GM21825 (cell line): Measurements from ENCODE around the gene GPN2.

Experiments used
- ATAC-seq: cut with Tn5 transposase; IDR thresholded peaks from one replicate; pipeline ENCODE4 v1.9.1; 2021; ENCODE audit warnings: mild to moderate bottlenecking, moderate library complexity; ENCODE audit not compliant: unreplicated experiment

Gene GPN2

DNA sequence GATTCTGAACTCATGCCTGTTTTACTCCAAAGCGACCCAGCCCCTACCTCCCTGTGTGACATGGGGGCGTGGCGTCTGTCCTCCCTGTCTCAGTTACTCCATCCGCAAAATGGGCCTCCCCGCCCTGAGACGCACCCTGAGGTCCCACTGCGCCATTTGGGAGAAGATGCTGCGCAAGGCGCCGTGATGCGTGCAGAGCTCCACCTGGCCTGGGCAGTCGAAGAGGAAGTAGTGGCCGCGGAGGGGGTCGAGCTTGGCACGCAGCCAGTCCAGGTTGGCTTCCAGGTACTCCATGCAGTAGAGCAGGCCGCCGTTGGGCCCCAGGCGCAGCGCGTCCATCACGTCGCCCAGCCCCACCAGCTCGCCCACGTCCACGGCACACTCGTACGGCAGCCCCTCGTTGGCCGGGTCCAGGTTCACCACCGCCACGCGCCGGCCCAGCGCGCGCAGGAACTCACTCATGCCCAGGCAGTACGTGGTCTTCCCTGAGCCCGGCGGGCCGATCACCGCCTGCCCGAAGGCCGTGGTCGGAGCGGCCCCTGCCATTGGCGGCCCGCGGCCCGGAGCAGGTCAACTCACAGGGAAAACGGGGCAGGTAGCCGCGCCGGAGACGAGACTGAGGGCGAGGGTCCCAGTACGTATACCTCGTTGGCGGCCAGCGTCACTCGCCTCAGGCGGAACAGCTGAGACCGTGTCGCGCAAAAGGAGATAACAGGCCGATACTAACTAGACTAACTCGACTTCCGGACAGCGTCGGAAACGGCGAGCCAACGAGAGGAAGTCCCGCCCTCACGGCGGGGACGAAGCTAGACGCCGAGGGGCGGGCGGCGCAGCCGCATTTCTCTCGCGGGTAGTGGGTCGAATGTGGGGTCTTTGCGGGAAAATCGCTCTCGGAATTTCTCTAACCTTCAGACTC lies at the start of gene GPN2:
TSS of gene GPN2 (minus strand) at position 733 of the 916 bp plus-strand sequence. CDS start at position 546, 187 bp downstream.
- peak; percentile 83 for ATAC-seq

DNA sequence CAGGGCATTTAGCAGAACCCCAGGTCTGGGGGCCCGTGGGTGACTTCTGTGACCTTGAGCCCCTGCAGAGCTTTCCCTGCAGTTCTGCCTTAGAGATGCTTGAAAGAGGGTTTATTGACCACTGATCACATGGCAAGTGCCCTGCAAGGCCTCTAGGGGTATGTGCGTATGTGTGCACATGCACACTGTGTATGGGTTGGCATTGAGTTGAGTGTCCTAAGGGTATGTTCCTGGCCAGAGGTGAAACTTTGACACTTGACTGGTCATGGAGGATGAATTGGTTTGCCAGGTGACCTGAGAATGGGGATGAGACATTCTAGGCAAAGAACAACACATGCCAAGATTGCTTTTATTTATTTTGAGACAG lies 48.6 kb upstream of the GPN2 start:
- ATAC-seq, result no peak

DNA sequence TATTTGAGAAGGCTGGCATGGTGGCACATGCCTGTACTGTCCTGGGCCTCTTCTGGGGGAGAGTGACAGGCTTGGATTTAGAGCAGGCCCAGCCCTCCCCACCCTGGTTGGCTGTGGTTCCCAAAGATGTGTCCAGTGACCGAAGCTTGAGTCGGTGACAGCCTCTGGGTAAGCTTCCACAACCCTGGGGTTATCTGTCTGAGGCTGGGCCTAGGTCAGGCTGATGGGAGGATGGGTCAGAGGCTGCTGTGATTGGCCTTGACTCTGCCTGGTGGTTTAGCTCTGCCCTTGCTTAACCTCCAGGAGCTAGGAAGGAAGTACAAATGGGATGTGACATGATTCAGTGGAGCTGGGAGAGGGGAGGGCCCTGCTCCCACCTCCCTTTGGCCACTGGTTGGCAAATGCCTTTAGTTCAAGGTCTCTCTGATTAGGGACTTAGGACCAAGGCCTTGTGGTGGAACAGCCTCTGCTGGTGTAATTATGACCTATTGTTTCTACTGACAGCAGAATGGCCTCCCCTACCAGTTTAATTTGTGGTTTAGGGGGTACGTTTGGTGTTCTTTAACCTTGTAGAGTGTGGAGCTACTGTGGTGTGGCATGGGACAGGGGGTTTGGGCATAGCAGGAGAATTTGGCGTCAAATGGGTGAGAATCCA lies 48.0 kb upstream of the GPN2 start:
- ATAC-seq, result no peak

DNA sequence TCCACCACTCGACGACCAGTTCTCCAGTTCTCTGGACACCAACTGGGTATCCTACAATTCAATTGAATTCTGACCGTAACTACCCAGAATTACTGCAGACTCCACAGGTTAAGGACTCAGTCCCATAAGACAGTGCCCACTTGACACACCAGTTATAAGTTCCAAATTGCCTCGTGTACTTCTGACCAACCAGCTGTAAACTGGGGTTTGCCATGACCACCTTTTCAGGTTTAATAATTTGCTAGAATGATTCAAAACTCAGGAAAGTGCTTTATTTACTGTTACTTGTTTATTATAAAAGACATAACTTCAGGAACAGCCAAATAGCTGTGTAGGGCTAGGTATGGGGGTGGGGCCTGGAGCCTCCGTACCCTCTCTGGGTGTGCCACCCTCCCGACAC lies 46.7 kb upstream of the GPN2 start:
- ATAC-seq, result no peak

DNA sequence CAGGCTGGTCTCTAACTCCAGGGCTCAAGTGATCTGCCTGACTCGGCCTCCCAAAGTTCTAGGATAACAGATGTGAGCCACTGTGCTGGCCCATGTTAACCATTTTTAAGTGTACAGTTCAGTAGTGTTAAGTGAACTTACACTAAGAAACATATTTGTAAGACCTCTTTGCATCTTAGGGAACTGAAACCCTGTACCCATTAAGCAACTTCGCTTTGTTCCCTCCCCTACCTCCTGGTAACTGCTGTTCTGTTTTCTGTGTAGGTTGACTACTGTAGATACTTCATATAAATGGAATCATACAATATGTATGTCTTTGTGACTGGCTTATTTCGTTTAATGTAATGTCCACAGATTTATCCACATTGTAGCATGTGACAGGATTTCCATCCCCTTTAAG lies 42.4 kb upstream of the GPN2 start:
- ATAC-seq, result no peak

DNA sequence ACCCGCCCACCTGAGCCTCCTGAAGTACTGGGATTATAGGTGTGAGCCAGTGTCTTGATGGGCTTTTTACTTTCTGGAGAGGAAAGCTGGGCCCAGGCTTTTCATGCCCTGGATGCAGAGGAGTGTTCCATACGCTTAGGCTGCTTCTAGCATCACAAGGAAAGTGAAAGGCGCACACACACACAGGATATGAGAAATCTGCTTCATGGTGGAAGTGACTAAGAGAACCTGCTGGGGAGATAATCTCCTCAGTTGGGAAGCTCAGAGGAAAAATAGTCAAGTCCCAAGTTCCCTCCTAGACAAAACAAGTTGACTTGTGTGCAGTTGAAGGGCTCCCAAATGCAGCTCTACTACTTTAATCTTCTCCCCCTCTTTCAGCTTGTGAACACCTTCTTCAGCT lies 33.6 kb upstream of the GPN2 start:
- no peak for ATAC-seq

DNA sequence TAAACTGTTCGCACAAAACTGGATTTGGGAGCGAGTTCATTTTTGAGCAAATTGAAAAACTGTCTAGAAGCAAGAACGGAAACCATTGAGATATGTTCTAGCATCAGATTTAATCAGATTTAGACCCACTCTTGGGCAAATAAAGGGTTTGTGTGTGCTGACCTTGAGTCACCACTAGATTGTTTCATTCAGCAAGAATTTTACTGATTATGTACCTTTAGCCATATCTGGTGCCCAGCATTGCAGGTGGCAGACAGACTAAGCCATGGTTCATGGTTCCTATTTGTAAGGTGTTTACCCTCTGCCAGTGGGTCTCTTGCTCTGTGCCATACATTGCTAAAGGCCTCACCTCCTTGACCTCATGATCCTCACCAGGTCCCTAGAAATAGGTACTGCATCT lies 32.8 kb upstream of the GPN2 start:
- no peak for ATAC-seq

DNA sequence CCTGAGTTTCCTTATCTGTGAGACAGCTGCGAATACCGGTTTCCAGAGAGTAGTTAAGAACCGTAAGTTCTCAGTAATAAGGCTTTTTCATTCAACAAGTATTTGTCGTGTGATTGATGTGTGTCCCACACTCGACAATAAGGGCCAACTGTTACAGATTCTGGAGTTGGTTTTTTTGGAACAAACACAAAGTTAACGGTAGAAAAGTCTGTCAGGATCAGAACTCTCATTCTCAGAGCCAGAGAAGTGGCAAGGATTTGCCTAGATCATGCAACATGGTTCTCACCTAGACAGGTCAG lies 32.3 kb upstream of the GPN2 start:
- no peak for ATAC-seq

DNA sequence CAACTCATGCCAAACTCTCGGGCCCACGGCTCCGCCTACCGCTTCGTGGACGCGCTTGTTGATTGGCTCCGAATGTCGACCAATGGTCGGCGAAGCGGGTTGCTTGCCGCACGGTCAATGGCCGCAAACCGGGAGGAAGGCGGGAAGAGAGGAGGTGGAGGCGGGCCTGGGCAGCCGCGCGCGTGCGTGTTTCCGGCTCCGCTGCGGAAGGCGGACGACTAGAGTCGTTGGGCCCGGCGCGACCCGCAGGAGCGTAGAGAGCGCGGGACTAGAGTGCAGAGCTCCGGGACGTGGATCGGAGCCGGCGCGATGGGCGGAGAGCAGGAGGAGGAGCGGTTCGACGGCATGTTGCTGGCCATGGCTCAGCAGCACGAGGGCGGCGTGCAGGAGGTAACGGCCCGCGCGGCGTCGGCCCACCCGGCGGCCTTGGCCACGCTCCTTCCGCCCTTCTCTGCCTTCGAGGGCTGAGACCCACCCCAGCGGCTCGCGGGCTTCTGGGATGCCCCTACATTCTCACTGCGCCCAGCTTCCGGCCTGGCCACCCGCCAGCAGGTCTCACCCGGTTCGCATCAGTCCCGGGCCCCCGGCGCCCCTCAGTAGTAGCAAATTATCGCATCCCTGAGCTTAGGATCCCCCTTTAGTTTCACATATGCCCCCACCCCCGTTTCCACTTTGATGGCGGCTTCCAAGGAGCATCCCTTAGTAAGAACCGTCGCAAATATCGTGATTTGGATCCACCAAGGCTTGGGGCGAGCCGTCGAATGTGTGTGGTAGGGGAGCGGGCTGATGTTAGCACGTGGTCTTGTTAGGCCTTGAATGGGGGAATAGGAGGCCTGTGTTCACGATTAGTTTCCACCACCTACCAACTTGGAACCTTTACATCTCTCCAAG lies 31.7 kb upstream of the GPN2 start, which contains the start of gene NUDC:
TSS of gene NUDC (plus strand) at position 204 of the 891 bp plus-strand sequence. CDS start at position 310, 106 bp downstream.
- ATAC-seq, result peak; percentile 94

DNA sequence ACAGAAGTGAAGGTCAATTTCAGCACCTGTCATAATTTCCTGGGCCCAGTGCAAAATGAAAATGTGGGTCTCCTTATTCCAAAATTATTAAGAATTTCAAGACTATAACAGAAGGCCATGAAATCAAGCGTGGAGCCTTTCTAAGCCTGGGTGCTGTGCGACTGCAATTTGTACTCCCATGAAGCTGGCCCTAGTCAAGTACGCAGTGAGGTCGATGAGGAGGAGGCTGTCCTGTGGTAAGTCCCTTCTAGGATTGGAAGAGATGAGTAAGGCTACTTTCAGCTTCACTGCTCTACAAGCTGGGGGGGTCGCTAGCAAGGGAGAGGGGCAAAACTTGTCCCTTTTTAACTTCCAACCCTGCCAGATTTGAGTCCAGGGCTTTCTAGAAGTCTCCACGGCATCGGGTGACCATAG lies 31.1 kb upstream of the GPN2 start:
- no peak for ATAC-seq

DNA sequence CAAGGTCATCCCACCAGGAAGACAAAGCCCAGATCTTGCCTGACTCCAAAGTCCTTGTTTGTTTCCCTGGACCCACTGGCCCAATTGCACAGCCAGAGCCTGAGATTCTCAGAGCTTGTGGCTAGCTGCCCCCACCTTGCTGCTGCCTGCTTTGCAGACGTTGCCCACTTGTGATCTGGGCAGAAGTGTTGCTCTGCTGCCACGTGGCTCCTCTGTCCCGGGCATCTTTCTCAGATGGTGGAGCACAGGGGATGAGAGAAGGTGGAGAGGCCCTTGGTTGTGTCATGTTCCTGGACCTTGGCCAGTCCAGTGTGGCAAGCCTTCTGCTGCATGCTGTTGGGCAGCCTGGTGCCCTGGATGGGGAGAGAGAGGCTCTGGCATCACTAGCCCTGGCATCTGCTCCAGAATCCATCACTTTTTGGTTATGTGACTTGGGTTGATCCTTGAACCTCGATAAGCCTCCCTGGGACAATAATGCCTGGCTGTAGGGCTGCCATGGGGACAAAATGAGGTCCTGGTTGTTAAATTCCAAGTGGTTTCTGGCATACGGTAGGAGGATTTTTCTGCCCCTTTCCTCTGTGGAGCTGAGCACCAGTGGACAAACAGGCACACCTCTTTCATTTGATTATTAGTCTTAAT lies 25.2 kb upstream of the GPN2 start:
- no peak for ATAC-seq

DNA sequence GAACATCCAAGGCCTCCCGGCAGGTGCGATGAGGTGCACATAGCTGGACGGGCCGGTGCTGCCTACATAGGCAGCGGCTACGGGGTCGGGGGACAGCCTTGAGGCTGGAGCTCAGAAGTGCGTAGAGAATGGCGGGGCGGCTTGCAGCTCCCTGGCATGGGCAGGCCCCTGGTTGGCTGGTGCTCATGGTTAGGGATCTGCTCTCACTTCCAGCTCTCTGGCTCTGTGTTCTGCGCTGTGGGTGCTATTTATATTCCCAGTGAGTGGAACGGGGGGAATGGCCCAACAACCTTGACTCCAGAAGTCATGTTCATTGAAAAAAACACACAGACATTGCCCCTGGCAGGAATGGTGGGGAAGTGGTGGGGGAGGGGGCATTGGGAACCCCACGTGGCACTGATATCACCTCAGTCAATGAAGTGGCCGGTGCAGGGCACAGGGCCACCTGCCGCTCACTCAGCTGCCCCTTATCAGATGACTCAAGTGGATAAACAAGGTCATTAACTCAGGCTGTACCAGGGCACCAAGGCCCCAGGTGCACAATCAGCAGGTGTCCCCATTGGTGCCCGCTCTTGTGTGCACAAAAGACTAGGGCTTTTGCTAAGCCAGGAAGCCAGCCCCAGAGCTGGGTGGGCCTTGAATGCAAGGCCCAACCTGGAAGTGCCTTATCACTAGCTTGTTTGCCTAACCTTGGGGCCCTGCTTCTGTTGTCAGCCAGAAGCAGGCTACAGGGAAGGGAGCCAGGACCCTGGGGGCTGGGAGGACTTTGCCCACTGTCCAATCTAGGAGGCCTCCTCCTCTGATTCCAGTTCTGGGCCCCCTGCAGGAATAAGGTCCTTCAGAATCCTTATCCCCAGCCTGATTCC lies 23.9 kb upstream of the GPN2 start, which contains the start of gene NR0B2:
TSS of gene NR0B2 (minus strand) at position 222 of the 866 bp plus-strand sequence. CDS start at position 187, 35 bp downstream.
- no peak for ATAC-seq

DNA sequence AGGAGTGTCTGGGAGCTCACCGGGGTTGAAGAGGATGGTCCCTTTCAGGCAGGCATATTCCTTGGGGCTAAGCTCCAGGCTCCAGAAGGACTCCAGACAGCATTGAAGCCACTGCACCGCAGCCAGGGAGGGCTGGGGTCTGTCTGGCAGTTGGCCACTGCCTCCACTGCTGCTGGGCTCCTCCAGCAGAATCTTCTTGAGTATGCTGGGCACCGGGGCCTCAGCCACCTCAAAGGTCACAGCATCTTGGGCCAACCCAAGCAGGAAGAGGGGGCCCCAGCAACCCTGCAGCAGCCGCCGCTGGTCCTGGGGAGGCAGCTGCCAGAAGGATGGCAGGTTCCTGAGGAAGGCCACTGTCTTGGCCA lies 23.3 kb upstream of the GPN2 start:
- no peak for ATAC-seq

DNA sequence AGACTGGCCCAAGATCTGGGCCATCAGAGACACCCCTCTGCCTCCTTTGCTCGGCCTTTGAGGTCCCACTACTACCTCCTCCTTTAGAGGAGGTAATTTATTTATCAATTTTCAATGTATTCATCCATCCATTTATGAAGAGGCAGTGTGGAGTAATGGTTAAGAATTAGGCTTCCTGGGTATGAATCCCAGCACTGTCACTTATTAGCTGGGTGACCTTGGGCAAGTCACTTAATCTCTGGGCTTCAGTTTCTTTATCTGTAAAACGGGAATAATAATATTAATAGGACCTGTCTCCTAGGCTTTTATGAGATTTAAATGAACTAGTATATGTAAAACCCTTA lies 22.0 kb upstream of the GPN2 start:
- ATAC-seq, result no peak

DNA sequence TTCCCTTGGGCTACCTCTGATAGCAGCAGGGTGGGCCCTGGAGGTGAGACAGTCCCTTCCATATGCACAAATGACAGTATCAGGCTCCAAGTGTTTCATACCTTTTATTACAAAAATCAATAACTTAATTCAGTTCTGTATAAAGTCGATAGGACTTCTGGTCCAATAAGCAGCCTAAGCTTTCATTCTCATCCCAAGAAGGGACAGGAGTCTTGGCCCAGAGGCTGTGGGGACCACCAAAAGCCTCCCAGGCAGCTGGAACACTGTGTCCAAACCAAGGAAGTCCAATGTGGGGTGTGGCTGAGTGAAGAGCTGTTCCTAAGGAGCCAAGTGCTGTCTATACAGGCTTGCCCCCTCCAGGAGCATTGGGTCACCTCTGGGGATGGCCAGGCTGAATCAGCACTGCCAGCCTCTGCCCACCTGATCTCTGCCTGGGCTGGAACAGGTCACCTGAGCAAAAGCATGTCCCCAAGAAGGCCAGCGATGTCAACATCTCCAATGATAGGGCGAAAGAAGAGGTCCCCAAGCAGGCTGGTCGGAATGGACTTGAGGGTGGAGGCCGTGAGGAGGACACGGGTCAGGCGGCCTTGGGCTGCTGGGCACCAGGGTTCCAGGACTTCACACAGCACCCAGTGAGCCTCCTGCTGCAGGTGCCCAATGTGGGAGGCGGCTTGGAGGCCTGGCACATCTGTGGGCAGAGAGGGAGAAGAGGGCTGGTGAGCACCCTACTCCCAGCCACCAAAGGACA lies 21.5 kb upstream of the GPN2 start:
- ATAC-seq, result no peak

DNA sequence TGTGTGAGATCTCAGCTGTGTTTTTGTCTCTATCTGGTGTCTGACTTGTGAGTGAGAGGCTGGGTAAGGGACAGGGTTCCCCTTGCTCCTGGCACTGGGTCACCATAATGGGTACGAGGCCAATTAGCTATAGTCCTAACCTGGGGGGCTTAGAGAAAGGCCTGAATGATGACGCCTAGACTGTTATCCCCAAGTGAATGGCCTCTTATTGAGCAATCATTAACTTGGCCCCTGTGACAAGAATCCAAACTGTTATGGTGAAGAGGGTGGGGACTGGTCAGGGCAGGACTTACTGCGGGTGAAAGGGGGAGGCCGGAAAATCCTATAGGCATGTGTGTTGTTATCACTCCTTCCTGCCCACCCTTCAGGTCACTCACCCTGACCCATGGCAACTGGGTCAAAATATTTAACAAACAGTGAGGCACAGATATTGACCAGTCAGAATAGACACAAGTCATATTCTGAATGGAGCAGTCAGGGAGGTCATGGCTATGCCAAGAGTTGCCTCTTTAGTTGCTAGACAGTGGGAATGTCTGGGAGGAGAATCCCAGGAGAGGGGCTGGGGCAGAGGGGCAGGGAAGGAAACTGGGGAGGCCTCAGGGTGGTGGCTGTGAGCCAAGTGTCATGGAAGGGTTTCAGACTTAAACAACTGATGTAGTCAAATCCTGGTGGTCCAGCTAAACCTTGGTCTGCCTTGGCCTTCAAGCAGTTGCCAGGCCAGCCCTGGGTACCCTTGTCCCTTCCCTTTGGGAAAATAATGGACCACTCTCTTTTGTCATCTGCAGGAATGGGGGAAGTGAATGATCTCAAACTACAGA lies 20.5 kb upstream of the GPN2 start:
- no peak for ATAC-seq

DNA sequence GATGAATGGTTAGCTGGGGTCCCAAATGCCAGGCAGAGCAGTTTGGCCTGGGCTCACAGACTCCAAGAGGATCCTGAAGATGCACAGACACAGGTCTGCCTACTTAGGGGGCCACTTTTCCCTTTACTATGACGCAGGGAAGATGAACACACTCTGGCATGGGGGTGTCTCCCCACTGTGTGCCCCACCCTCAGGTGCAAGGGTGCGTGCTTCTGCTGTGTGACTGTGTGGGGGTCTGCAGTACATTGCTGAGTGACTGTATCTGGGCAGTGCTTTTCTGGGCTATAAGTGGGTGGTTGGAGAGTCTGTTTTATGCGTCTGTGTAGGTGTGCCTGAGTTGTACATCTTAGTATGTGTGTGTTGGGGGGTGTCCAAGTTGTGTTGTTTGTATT lies 19.9 kb upstream of the GPN2 start:
- ATAC-seq, result no peak

DNA sequence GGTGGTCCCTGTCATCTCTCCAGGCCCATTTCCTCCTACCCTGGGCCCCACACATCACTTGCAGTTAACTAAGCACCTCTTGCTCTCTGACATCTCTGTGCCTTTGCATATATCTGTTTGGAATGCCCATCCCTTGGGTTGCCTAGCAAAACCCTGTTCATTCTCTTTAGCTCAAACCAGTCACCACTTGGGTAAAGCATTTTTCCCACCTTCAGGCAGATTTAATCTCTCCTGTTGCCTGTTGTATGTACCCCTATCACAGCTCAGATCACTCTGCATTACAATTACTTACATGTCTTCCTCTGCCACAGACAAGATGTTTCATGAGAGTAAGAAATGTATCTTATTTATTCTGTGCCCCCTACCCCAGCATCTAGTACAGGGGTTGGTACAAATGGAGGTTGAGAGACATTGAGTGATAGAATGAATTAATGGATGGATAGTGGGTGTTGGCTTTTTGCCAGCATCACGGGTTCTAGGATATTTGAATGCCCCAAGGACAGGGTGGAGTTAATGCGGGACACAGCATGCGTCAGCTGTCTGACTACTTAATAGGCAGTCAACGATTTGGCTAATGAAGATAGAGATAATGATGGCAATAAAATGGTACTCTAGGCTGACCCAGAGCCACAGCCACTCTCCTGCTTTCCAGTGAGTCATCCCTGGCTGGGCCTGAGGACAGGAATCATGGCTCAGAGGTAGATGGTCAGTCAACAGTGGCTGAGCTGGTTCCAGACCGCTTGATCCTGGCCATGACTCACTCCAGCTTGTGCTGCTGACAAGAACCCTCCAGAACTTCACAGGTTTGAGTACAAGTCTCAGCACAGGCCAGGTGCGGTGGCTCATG lies 17.2 kb upstream of the GPN2 start:
- ATAC-seq, result no peak
